Stimulated activated CD8-positive, alpha-beta memory T cell treated with anti-CD3 and anti-CD28 coated beads, Interleukin-15, amount 100 ng/mL, for 48 hours (primary cell): ENCODE results near the gene SUPT7L.
"Not testable (repeated sequence)": the region's sequence is repeated elsewhere in the genome, so short reads cannot be mapped to it uniquely, and the experiment has no call there.

Source experiments
- DNase-seq, 2 donors: peaks; one replicate each; pipeline ENCODE4 v3.0.0-alpha.2; 2020; ENCODE audit warnings: low read depth in 2 of 2

The SUPT7L gene

GRCh38 chr2:27638037-27638637 is 25.3 kb downstream of the SUPT7L start:
- DNase-seq, result no peak

- no peak for DNase-seq
These were observed 26.6 kb downstream of the SUPT7L start for GRCh38 chr2:27636766-27637165.

GRCh38 chr2:27634291-27634690 is 29.1 kb downstream of the SUPT7L start:
- no peak for DNase-seq

GRCh38 chr2:27630257-27630656 is 33.2 kb downstream of the SUPT7L start:
- not testable (repeated sequence) for DNase-seq

DNA sequence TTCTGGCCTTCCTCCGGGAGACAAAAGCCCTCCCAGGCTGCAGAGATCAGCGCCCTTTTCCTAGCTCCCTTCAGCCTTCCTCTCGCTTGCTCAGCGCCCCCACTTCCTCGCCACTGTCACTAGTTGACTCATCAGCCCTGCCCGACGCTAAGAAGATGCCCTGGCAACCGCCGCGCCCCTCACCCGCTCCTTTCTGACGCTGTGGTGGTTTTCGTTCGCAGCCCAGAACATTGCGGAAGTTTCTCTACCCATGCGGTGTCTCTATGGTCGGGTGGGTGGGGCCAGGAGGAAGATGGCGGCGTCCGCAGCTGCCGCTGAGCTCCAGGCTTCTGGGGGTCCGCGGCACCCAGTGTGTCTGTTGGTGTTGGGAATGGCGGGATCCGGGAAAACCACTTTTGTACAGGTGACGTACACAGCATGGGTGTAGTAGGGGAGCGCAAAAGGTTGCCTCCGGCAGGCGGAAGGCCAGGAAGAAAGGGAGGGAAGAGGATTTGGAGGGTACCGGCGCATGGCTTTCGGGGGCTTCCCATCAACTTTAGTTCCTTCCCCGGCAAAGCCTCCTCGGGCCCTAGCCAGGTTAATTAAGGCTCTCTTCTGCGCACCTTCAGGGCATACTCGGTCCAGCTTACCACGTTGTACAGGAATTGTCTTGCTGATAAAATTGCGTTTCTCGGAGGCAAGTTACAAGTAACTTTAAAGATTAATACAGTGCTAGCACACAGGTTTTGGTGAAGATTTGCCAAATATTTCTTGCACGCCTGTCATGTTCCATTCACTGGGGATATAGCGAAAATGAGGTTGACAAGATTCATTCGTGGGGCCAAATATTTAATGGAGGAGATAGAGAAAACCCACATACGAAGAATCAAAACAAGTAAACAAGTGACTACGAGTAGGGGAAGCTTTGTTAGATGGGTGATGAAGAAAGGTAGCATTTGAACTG is 34.4 kb downstream of the SUPT7L start, which contains the start of the genes CCDC121 and GPN1:
CCDC121 (minus strand) TSS at position 246 of the 943 bp plus-strand sequence. CDS start 1,213 bp downstream, outside the sequence.
GPN1 (plus strand) TSS at position 284 of the 943 bp plus-strand sequence; CDS start at position 293, 9 bp downstream.
- DNase-seq, result peak; percentile 95 to 96

DNA sequence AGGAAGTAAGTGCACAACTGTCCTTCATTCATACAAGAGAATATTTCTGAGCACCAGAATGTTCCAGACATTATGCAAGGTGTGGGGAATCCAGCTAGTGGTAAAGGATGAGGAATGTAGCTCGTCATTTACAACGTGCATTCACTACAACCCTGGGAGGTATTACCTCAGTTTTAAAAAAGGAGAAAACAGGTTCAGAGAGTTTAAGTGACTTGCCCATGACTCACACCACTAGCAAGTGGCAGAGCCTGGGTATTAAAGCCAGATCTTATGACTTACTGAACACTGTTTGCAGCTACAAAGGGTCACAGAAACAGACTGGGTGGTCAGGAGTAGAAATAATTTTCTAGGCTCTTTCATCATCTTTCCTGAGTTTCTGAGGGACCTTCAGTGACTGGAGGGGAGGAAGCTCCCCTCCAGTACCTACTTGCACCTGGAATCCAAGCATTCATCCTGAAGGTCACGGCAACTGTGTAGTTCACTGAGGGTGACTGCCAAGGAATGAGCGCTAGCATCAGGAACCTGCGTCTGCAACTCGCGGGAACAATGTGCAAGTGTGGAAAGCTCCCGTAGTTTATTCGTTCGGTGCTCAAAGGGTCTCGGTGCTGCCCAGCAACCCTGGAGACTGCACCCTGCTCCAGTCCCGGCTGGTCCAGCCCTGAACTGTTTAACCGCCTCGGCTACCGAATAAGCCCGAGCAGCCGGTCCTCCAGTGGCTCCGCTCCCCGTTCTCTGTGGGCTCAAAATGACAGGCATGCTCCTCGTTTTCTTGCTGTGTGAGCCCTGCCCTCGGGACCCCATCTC is 35.2 kb downstream of the SUPT7L start:
- DNase-seq, result no peak

GRCh38 chr2:27626921-27627320 is 36.5 kb downstream of the SUPT7L start:
- DNase-seq, result not testable (repeated sequence)

GRCh38 chr2:27626323-27626722 is 37.1 kb downstream of the SUPT7L start:
- DNase-seq, result not testable (repeated sequence)

DNA sequence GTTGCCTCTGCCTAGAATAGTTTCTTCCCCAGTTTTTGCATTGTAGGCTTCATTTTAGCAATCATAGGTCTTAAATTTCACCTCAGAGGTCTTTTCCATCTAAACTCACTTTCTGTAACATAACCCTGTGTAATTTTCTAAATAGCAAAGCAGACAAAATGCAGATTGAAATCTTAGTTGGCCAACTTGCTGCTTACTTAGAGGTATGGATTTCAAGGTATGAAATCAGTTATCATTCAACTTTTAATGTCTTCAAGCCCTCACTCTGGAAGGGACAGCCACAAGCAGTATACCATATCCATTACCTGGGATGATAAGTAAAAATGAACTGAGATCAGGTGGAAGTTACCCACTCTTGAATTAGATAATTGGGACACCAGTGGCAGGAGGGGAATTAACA is 38.5 kb downstream of the SUPT7L start:
- DNase-seq, result no peak

DNA sequence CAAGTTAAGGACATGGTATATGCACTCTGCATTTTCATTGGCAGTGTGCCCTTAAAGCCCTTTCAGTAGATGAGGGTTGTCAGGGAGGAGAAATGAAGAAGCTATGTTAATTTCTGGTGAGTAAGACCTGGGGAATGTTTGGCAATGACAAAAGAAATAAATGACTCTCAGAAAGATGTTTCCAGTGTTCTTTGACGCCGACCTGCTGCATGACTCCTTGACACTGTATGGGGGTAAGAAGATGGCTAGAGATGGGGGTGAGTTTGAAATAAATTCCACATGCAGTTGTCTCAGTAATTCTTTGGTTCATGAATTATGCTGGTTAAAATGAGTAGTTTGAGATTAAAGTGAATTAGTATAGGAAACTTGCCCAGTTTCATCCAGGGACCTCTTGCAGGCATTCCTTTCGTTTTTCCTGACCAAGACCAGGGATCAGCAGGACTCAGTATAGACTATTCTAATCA is 40.5 kb downstream of the SUPT7L start:
- no peak for DNase-seq

DNA sequence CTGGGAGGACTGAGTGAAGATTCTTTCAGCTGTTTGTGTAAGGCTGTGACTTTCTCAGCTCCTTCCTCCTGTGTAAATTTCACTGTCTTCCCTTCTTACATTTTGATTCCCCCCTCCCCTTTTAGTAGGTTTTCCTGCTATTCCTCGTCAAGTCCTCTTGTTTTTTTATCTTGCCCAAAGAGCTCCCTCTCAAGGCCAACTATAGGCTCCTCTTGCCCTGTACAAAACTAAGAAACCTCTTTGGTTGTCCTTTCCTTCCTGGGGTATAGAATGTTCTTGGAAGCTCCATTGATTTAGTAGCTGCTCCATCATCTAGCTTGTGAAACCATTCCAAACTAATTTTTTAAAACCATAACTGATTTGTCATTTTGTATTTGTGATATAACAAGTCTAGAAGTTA is 41.9 kb downstream of the SUPT7L start:
- DNase-seq, result no peak

- DNase-seq, result no peak
These were observed 48.1 kb downstream of the SUPT7L start for GRCh38 chr2:27615316-27615715.

DNA sequence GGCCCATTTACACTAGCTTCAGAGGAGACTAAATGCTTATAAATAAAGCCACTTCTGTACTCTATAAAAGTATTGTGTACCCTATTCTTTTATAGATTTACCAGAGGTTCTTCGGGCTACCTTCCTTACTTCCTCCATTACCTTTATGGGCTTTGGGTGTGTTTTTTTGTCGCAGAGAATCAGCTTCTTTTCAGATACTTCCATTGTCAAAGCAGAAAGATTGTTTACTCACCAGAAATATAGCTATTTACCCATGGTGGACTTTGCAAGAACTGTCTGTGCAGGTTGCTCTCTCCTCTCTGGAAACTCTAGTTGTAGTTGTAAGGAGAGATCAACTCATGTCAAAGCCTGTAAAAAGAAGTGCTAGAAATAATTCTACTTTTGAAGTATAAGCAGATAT is 49.4 kb downstream of the SUPT7L start:
- DNase-seq, result no peak

DNA sequence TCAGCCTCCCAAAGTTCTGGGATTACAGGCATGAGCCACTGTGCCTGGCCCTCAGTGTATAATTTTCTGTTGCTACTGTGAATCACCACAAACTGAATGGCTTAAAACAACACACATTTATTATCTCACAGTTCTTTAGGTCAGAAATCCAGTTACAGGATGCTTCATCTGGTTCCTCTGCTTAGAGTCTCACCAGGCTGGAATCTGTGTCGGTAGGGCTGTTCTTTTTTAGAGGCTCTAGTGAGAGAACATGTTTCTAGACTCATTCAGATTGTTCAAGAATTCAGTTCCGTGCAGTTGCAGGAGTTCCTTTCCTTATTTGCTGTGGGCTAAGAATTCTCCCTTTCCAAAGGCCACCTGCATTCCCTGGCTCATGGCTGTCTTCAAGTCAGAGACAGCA is 56.8 kb downstream of the SUPT7L start:
- no peak for DNase-seq
